Caco-2 (cell line): ENCODE data around the gene UNC79. TPM values are rescaled to one million over a fixed set of nuclear protein-coding genes. Genes with fewer than 3 reads are reported as not detected.

ENCODE experiments used
- BruUV-seq: library from RNA; stranded (reverse); fragments of 400-500 nt; replicated peaks from 2 replicates; lab custom pipeline; 2021; lab: Mats Ljungman, UMichigan
- CTCF ChIA-PET: fragments of 300-600 bp; sonication (Branson Sonifier 250); formaldehyde crosslinking; loops from one replicate; lab custom pipeline; 2022; ENCODE audit warnings: antibody characterized with exemption; lab: Charles Lee
- POLR2A ChIA-PET: fragments of 300-600 bp; sonication (Branson Sonifier 250); formaldehyde crosslinking; loops from one replicate; lab custom pipeline; 2022; ENCODE audit warnings: antibody characterized with exemption; lab: Charles Lee
- DNase-seq, 2 experiments: peaks; one replicate each; pipeline versions ENCODE4 v3.0.0 to v3.0.0-alpha.2; 2020 to 2022
- H3K27me3 ChIP-seq: replicated peaks from 2 replicates; pipeline ENCODE4 v1.6.0; 2011; ENCODE audit warnings: low read length; ENCODE audit not compliant: control insufficient read depth, insufficient read depth
- H3K36me3 ChIP-seq: 2 replicates; pipeline ENCODE4 v1.5.1; 2011; ENCODE audit warnings: low read length; ENCODE audit not compliant: control insufficient read depth, insufficient read depth
- H3K4me1 ChIP-seq: fragments of 250-450 bp; sonication (Bioruptor Pico); 2 replicates; pipeline ENCODE4 v1.5.1; 2020; ENCODE audit warnings: mild to moderate bottlenecking
- H3K4me3 ChIP-seq: 2 replicates; pipeline ENCODE4 v1.5.1; 2011; ENCODE audit warnings: low read depth, mild to moderate bottlenecking, control low read depth, low read length
- H3K9me3 ChIP-seq: fragments of 250-450 bp; sonication (Bioruptor Pico); 2 replicates; pipeline ENCODE4 v1.5.1; 2020; ENCODE audit warnings: mild to moderate bottlenecking, moderate library complexity
- H3K27ac Mint-ChIP-seq: one replicate; pipeline ENCODE4 v1.8.0; 2022; ENCODE audit warnings: mixed read lengths; ENCODE audit not compliant: unreplicated experiment
- H3K27me3 Mint-ChIP-seq: one replicate; pipeline ENCODE4 v1.8.0; 2022; ENCODE audit warnings: mixed read lengths; ENCODE audit not compliant: insufficient read depth, unreplicated experiment
- H3K36me3 Mint-ChIP-seq: one replicate; pipeline ENCODE4 v1.8.0; 2022; ENCODE audit warnings: mild to moderate bottlenecking, mixed read lengths; ENCODE audit not compliant: insufficient read depth, unreplicated experiment
- H3K4me1 Mint-ChIP-seq: one replicate; pipeline ENCODE4 v1.8.0; 2022; ENCODE audit warnings: low read depth, mixed read lengths; ENCODE audit not compliant: unreplicated experiment
- H3K4me3 Mint-ChIP-seq: one replicate; pipeline ENCODE4 v1.8.0; 2022; ENCODE audit warnings: mild to moderate bottlenecking, moderate library complexity, mixed read lengths; ENCODE audit not compliant: unreplicated experiment
- H3K9me3 Mint-ChIP-seq: one replicate; pipeline ENCODE4 v1.8.0; 2022; ENCODE audit warnings: mixed read lengths; ENCODE audit not compliant: unreplicated experiment
- intact Hi-C: fragments of 100-400 bp; cut with micrococcal nuclease; formaldehyde crosslinking; loops from one replicate; pipeline ENCODE4 v1.10.0; 2022; ENCODE audit not compliant: unreplicated experiment
- total RNA-seq: library from RNA; stranded (reverse); gene quantifications from 2 replicates; pipeline ENCODE4 v1.2.3, GENCODE V29; 2022
- TF ChIP-seq, protein P1 (sequence below), 2 experiments: fragments of 200-600 bp in 1 of 2; IDR thresholded peaks; 1 replicate in 1 of 2; 2 replicates in 1 of 2; pipeline versions ENCODE4 v1.5.1 to v1.8.0; 2011 to 2022; ENCODE audit warnings: antibody characterized with exemption in 1 of 2, control low read depth in 1 of 2, inconsistent platforms in 1 of 2, low read depth in 1 of 2, low read length in 1 of 2, mild to moderate bottlenecking in 1 of 2, moderate library complexity in 1 of 2; ENCODE audit not compliant: insufficient read depth in 1 of 2, severe bottlenecking in 1 of 2, unreplicated experiment in 1 of 2

The UNC79 gene
- total RNA-seq, 1 experiment from 2014 or later, result 0.07 TPM

DNA sequence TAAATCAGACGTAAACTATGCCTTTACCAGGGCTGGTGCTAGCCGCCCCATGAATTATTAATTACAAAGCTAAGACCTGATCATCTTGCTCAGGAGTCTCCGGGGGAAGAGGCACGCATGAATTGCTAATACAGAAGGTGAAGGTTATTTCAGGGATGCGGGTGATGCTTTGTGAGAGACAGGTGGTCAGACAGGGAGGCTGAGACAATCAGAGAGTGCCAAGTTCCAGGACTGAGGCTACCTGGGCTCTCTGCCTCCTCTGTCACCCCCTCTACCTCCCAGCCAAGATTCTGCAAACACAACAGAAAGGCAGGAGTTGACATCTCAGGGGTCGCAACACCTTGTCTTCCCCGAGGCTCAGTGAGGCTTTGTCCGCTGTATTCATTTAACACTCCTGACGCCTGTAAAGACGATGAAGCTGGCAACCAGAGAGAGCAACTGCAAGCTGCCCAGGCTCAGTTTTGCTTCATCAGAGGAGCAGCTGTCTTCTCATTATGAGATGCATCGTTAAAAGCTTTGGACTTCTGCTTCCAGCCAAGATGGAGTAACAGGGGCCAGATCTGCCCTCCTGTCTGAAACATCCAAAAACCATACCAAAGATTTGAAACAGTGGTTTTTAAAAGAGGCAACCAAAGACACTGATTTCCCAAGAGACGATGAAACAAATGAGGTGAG is 311.0 kb downstream of the UNC79 start:
- BruUV-seq, result no TSS peak
- intact Hi-C loops, result no loop called here
- no peak overlapping the region for H3K4me3 ChIP-seq
- Mint-ChIP-seq H3K4me1 (peaks cover 7% of the 10 kb centered on the region), H3K9me3 (no peaks in the 10 kb centered on the region), H3K27ac (no peak overlapping the region), H3K4me3 (no peak overlapping the region), H3K27me3 (peaks cover 6% of the 10 kb centered on the region), H3K36me3 (no peaks in the 10 kb centered on the region)
- no peak for DNase-seq
- H3K27me3 ChIP-seq, result no peaks in the 10 kb centered on the region
- no peaks in the 10 kb centered on the region for H3K4me1 ChIP-seq
- no peaks in the 10 kb centered on the region for H3K36me3 ChIP-seq
- TF ChIP-seq, protein P1, sequence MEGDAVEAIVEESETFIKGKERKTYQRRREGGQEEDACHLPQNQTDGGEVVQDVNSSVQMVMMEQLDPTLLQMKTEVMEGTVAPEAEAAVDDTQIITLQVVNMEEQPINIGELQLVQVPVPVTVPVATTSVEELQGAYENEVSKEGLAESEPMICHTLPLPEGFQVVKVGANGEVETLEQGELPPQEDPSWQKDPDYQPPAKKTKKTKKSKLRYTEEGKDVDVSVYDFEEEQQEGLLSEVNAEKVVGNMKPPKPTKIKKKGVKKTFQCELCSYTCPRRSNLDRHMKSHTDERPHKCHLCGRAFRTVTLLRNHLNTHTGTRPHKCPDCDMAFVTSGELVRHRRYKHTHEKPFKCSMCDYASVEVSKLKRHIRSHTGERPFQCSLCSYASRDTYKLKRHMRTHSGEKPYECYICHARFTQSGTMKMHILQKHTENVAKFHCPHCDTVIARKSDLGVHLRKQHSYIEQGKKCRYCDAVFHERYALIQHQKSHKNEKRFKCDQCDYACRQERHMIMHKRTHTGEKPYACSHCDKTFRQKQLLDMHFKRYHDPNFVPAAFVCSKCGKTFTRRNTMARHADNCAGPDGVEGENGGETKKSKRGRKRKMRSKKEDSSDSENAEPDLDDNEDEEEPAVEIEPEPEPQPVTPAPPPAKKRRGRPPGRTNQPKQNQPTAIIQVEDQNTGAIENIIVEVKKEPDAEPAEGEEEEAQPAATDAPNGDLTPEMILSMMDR (IDR thresholded peaks at IDR 0.05; ENCODE audit: insufficient read depth in 1 of 2, low read depth in 1 of 2, low read length in 1 of 2, severe bottlenecking in 1 of 2, unreplicated experiment in 1 of 2), result no peak
- POLR2A ChIA-PET, result no interaction called here
- CTCF ChIA-PET, result interaction anchor here (0.6 kb wide), 1 partner anchor 608 kb away, joined by 8 read pairs; no protein-coding TSS in a partner anchor
- H3K9me3 ChIP-seq, result no peaks in the 10 kb centered on the region

DNA sequence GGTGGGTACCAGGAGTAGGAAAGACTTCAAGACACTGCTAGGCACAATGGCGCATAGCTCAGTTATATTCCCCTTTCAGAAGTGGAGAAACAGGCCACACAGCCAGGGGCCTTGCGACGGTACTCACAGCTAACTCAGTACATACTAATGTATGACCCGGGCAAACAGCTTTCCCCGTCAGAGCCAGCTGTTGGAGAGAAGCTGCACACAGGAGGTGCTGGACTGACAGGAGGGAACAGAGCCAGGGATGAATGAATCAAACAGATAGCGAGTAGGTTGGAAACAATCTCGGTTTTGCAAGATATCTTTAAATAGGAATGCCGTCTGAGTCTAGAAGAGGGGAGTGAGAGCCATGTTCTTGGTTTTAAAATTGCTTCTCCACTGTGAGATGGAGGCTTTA is 312.0 kb downstream of the UNC79 start:
- POLR2A ChIA-PET, result no interaction called here
- H3K9me3 Mint-ChIP-seq, result peaks cover 6% of the 10 kb centered on the region
- Histone ChIP-seq H3K27me3 (no peaks in the 10 kb centered on the region), H3K4me3 (no peak overlapping the region), H3K36me3 (no peaks in the 10 kb centered on the region), H3K4me1 (no peaks in the 10 kb centered on the region), H3K9me3 (no peaks in the 10 kb centered on the region)
- no peak overlapping the region for H3K27ac Mint-ChIP-seq
- no peak overlapping the region for H3K4me3 Mint-ChIP-seq
- no TSS peak for BruUV-seq
- H3K36me3 Mint-ChIP-seq, result no peaks in the 10 kb centered on the region
- no peaks in the 10 kb centered on the region for H3K27me3 Mint-ChIP-seq
- peaks cover 7% of the 10 kb centered on the region for H3K4me1 Mint-ChIP-seq
- intact Hi-C loops, result no loop called here
- DNase-seq, result no peak
- CTCF ChIA-PET, result no interaction called here
- TF ChIP-seq, protein P1 (IDR thresholded peaks at IDR 0.05; ENCODE audit: insufficient read depth in 1 of 2, low read depth in 1 of 2, low read length in 1 of 2, severe bottlenecking in 1 of 2, unreplicated experiment in 1 of 2), result no peak

DNA sequence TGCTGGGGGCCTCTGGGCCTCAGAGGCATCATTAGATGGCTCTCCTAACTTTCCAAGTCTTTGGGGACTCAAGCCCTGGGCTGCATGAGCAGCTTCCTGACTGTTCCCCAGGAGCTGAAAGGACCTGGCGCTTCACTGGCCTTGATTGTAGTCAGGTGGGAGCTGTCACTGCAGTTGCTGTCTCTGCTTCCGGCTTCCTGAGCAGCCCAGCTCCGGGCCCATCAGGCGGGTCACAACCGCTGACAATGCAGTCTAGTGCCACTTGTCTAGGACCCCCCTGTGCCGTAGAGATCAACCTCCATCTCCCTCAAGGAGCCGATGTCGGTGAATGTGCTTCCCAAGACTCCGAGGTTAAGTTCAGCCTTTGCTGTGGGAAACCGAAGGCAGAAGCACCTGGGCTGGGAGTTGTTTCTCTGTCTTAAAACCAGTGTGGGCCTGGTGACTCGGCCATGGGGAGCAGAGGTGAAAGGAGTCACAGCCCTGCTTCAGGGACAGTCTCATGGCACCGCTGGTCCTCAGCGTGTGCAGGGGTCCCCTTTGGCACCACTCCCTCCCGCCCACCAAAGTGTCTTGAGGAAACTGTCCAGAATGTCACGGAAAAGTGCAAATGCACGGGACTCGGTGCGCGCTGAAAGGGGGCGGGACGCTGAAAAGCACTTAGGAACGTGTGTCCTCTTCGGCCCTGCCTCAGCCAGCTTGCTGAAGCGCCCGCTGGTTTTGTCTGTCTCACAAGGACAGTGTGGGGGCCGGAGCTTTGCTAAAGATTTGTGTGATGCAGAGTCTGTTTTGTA is 312.7 kb downstream of the UNC79 start:
- no TSS peak for BruUV-seq
- Histone ChIP-seq H3K36me3 (no peaks in the 10 kb centered on the region), H3K9me3 (no peaks in the 10 kb centered on the region), H3K27me3 (no peaks in the 10 kb centered on the region), H3K4me3 (no peak overlapping the region), H3K4me1 (no peaks in the 10 kb centered on the region)
- Mint-ChIP-seq H3K4me1 (peaks cover 7% of the 10 kb centered on the region), H3K9me3 (peaks cover 11% of the 10 kb centered on the region), H3K36me3 (no peaks in the 10 kb centered on the region), H3K27me3 (no peaks in the 10 kb centered on the region), H3K27ac (no peak overlapping the region), H3K4me3 (no peak overlapping the region)
- TF ChIP-seq, protein P1 (IDR thresholded peaks at IDR 0.05; ENCODE audit: insufficient read depth in 1 of 2, low read depth in 1 of 2, low read length in 1 of 2, severe bottlenecking in 1 of 2, unreplicated experiment in 1 of 2), result no peak
- CTCF ChIA-PET, result no interaction called here
- no peak for DNase-seq
- POLR2A ChIA-PET, result no interaction called here
- intact Hi-C loops, result no loop called here
